Keratinocyte (primary cell): ENCODE results near the gene C19orf73. TPM values are rescaled to one million over a fixed set of nuclear protein-coding genes. Genes with fewer than 3 reads are reported as not detected.

Experiments
- DNase-seq: peaks from one replicate; pipeline ENCODE4 v3.0.0-alpha.2; 2011; ENCODE audit warnings: low read depth, missing footprints, low spot score
- FAIRE-seq: peaks from 2 replicates; lab custom pipeline; 2011; peaks lifted over from hg19 to GRCh38; lab: Jason Lieb, UNC
- H2AFZ ChIP-seq: 2 replicates; pipeline ENCODE4 v1.6.0; 2012; ENCODE audit warnings: low read length, control low read depth, inconsistent platforms; ENCODE audit not compliant: control insufficient read depth
- H3K27ac ChIP-seq: 2 replicates; pipeline ENCODE4 v1.5.1; 2011; ENCODE audit warnings: low read length; ENCODE audit not compliant: control insufficient read depth, insufficient read depth
- H3K27me3 ChIP-seq: 3 replicates; pipeline ENCODE4 v1.6.0; 2011; ENCODE audit warnings: low read length; ENCODE audit not compliant: control insufficient read depth, insufficient read depth; ENCODE audit errors: extremely low read depth
- H3K36me3 ChIP-seq, 2 experiments: 2 replicates in 1 of 2; 3 replicates in 1 of 2; pipeline ENCODE4 v1.5.1; 2011; ENCODE audit warnings: low read length in 2 of 2, mild to moderate bottlenecking in 1 of 2; ENCODE audit not compliant: control insufficient read depth in 2 of 2, insufficient read depth in 2 of 2; ENCODE audit errors: extremely low read depth in 1 of 2
- H3K4me1 ChIP-seq: 3 replicates; pipeline ENCODE4 v1.5.1; 2011; ENCODE audit warnings: low read length; ENCODE audit not compliant: control insufficient read depth, insufficient read depth; ENCODE audit errors: extremely low read depth
- H3K4me2 ChIP-seq: 3 replicates; pipeline ENCODE4 v1.6.0; 2011; ENCODE audit warnings: low read depth, low read length; ENCODE audit not compliant: control insufficient read depth, insufficient read depth; ENCODE audit errors: extremely low read depth
- H3K4me3 ChIP-seq, 3 experiments: fragments of 200-600 bp in 1 of 3; sonication (generic) in 1 of 3; 2 replicates in 2 of 3; 3 replicates in 1 of 3; pipeline ENCODE4 v1.5.1; 2011 to 2016; ENCODE audit warnings: low read length in 3 of 3, mild to moderate bottlenecking in 3 of 3, control low read depth in 2 of 3, inconsistent platforms in 1 of 3, low read depth in 1 of 3, mixed read lengths in 1 of 3, mixed run types in 1 of 3, moderate library complexity in 1 of 3; ENCODE audit not compliant: control insufficient read depth in 2 of 3, insufficient read depth in 2 of 3; ENCODE audit errors: extremely low read depth in 1 of 3
- H3K79me2 ChIP-seq: 2 replicates; pipeline ENCODE4 v1.6.0; 2012; ENCODE audit warnings: low read length; ENCODE audit not compliant: control insufficient read depth, insufficient read depth
- H3K9ac ChIP-seq: 3 replicates; pipeline ENCODE4 v1.6.0; 2011; ENCODE audit warnings: low read length; ENCODE audit not compliant: control insufficient read depth, insufficient read depth; ENCODE audit errors: extremely low read depth
- H3K9me1 ChIP-seq: 3 replicates; pipeline ENCODE4 v1.6.0; 2011; ENCODE audit warnings: low read length; ENCODE audit not compliant: control insufficient read depth, insufficient read depth; ENCODE audit errors: extremely low read depth
- H3K9me3 ChIP-seq: 2 replicates; pipeline ENCODE4 v1.5.1; 2012; ENCODE audit warnings: low read depth, low read length; ENCODE audit not compliant: control insufficient read depth
- H4K20me1 ChIP-seq: 3 replicates; pipeline ENCODE4 v1.6.0; 2011; ENCODE audit warnings: low read length; ENCODE audit not compliant: control insufficient read depth, insufficient read depth; ENCODE audit errors: extremely low read depth
- EZH2 ChIP-seq: IDR thresholded peaks from one replicate; pipeline ENCODE4 v1.6.1; 2012; ENCODE audit warnings: inconsistent platforms, mild to moderate bottlenecking, low read length, moderate library complexity
- dilution Hi-C: fragments of 300-500 bp; cut with MboI; formaldehyde crosslinking; loops from one replicate; pipeline ENCODE4 v1.7.0; 2020; ENCODE audit warnings: low sequenced_read_pairs; ENCODE audit not compliant: extremely low pct_ligation_motif_present
- polyA plus RNA-seq, 5 experiments: library from polyadenylated mRNA; depleted of rRNA in 3 of 5; stranded (reverse) in 3 of 5; stranded (forward) in 1 of 5; unstranded in 1 of 5; fragments of >200 nt; gene quantifications; 1 replicate in 1 of 5; 2 replicates in 3 of 5; 3 replicates in 1 of 5; pipeline versions ENCODE4 v1.2.1 to v1.2.3, GENCODE V29; 2011 to 2012; ENCODE audit warnings: missing spikeins in 2 of 5, low read depth in 1 of 5, low replicate concordance in 1 of 5
- TF ChIP-seq, protein P1 (sequence below), 3 experiments: IDR thresholded peaks in 1 of 3; conservative IDR thresholded peaks in 1 of 3; optimal IDR thresholded peaks in 1 of 3; 2 replicates in 2 of 3; 3 replicates in 1 of 3; pipeline versions ENCODE3 to v1.5.1; 2011; ENCODE audit warnings: low read length in 3 of 3, mild to moderate bottlenecking in 3 of 3, moderate library complexity in 2 of 3, control low read depth in 1 of 3, inconsistent platforms in 1 of 3; ENCODE audit not compliant: insufficient read depth in 2 of 3; ENCODE audit errors: extremely low read depth in 1 of 3

Gene C19orf73
- polyA plus RNA-seq, 1 donor (not counting 4 experiments of a cell fraction or from before 2014, with no cell fraction given): 0.71 TPM

GRCh38 chr19:49110567-49110966 lies 8.4 kb downstream of the C19orf73 start:
- TF ChIP-seq, protein P1, sequence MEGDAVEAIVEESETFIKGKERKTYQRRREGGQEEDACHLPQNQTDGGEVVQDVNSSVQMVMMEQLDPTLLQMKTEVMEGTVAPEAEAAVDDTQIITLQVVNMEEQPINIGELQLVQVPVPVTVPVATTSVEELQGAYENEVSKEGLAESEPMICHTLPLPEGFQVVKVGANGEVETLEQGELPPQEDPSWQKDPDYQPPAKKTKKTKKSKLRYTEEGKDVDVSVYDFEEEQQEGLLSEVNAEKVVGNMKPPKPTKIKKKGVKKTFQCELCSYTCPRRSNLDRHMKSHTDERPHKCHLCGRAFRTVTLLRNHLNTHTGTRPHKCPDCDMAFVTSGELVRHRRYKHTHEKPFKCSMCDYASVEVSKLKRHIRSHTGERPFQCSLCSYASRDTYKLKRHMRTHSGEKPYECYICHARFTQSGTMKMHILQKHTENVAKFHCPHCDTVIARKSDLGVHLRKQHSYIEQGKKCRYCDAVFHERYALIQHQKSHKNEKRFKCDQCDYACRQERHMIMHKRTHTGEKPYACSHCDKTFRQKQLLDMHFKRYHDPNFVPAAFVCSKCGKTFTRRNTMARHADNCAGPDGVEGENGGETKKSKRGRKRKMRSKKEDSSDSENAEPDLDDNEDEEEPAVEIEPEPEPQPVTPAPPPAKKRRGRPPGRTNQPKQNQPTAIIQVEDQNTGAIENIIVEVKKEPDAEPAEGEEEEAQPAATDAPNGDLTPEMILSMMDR (optimal IDR thresholded peaks at IDR 0.05 in 1 of 3, IDR thresholded peaks at IDR 0.05 in 1 of 3, conservative IDR thresholded peaks at IDR 0.05 in 1 of 3; ENCODE audit: extremely low read depth in 1 of 3, insufficient read depth in 2 of 3, low read length in 3 of 3): no peak
- H3K4me2 ChIP-seq: no peak overlapping the region
- no peak overlapping the region for H3K4me3 ChIP-seq
- H3K27me3 ChIP-seq: no peaks in the 10 kb centered on the region
- H3K27ac ChIP-seq: no peak overlapping the region
- no peaks in the 10 kb centered on the region for H3K9me1 ChIP-seq
- dilution Hi-C loops: no loop called here
- peaks cover 17 to 31% of the 10 kb centered on the region in 2 experiments for H3K36me3 ChIP-seq
- FAIRE-seq (no peak), DNase-seq (no peak)
- peaks cover 6% of the 10 kb centered on the region for H3K79me2 ChIP-seq
- H4K20me1 ChIP-seq: peaks cover 18% of the 10 kb centered on the region
- H3K4me1 ChIP-seq: peaks cover 7% of the 10 kb centered on the region
- H3K9me3 ChIP-seq: no peaks in the 10 kb centered on the region
- no peak overlapping the region for H3K9ac ChIP-seq
- no peak overlapping the region for H2AFZ ChIP-seq

- H3K9ac ChIP-seq: no peak overlapping the region
- no peak for FAIRE-seq
- no peaks in the 10 kb centered on the region for H3K27me3 ChIP-seq
- no peak for DNase-seq
- no peak overlapping the region for H3K4me2 ChIP-seq
- no peak for TF ChIP-seq EZH2
- TF ChIP-seq, protein P1 (optimal IDR thresholded peaks at IDR 0.05 in 1 of 3, IDR thresholded peaks at IDR 0.05 in 1 of 3, conservative IDR thresholded peaks at IDR 0.05 in 1 of 3; ENCODE audit: extremely low read depth in 1 of 3, insufficient read depth in 2 of 3, low read length in 3 of 3): no peak
- no peaks in the 10 kb centered on the region for H3K9me3 ChIP-seq
- H3K4me1 ChIP-seq: peaks cover 7% of the 10 kb centered on the region
- no peak overlapping the region for H3K27ac ChIP-seq
- peaks cover 23 to 36% of the 10 kb centered on the region in 2 experiments for H3K36me3 ChIP-seq
- no peak overlapping the region for H3K4me3 ChIP-seq
- peaks cover 18% of the 10 kb centered on the region for H4K20me1 ChIP-seq
- H2AFZ ChIP-seq: no peak overlapping the region
- H3K79me2 ChIP-seq: peaks cover 6% of the 10 kb centered on the region
- no peaks in the 10 kb centered on the region for H3K9me1 ChIP-seq
- dilution Hi-C loops: no loop called here
Observed at GRCh38 chr19:49109569-49110233, 9.2 kb downstream of the C19orf73 start.
